Measurements from ENCODE around the gene ITGB1BP1.

ITGB1BP1 gene

DNA sequence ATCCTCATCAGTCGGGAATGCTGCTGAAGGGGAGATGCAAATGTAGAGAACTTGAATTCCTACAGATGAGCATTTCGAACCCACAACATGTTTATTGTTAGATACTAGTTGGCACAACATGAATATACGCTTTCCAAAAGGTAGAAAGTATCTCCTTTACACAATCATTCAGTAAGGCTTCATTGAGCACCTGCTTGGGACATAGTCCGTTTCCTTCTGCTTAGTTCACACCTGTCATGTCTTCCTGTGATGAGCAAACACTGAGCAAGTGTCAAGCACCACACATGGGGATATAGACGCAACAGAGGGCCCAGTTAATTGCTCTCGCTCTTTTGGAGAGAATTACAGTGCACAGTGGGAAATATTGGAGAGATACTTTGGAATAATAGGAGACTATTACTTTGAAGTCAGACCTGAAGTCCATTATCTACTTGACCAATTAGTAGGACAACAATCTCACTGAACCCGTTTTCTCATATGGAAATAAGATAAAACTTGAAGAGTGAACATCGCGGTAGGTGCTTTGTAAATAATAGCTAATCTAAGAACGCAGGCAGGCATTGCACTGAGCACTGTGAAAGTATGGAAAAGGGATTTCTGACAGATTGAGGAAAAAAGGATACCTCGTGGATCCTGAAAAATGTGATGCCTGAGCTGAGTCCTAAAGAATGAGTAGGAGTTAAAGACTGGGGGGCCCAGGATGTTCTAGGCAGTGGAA is 1.3 kb upstream of the ITGB1BP1 start:
- Histone ChIP-seq H3K9ac (ENCODE audit: low read length) (peak overlapping the region; percentile 96), H4K91ac (ENCODE audit: low read length) (no peak overlapping the region), H2BK5ac (ENCODE audit: low read depth, low read length, poor library complexity, severe bottlenecking) (no peak overlapping the region), H3K36me3 (ENCODE audit: control insufficient read depth in 1 of 2, insufficient read depth in 2 of 2, low read depth in 1 of 2, low read length in 2 of 2) (peaks cover 3 to 12% of the 10 kb centered on the region in 2 experiments), H2AK5ac (ENCODE audit: low read length, severe bottlenecking) (no peak overlapping the region), H2BK15ac (ENCODE audit: low read depth, poor library complexity, severe bottlenecking) (no peak overlapping the region), H2BK120ac (ENCODE audit: low read depth, low read length) (no peak overlapping the region), H3K27ac (ENCODE audit: low read length, poor library complexity, severe bottlenecking) (no peak overlapping the region), H4K8ac (ENCODE audit: low read length) (no peak overlapping the region), H3K4me1 (ENCODE audit: control insufficient read depth, insufficient read depth, low read depth, low read length) (peaks cover 10% of the 10 kb centered on the region), H3K4me2 (ENCODE audit: low read length, poor library complexity, severe bottlenecking) (peak overlapping the region; percentile 76), H3K18ac (ENCODE audit: low read depth in 1 of 2, low read length in 2 of 2) (no peak overlapping the region), H2BK12ac (ENCODE audit: low read length in 2 of 2) (no peak overlapping the region), H3K4ac (ENCODE audit: low read depth in 1 of 2, low read length in 2 of 2) (no peak overlapping the region), H3K79me1 (replicated peaks; ENCODE audit: low read length, poor library complexity, severe bottlenecking) (peaks cover 22% of the 10 kb centered on the region), H3K27me3 (ENCODE audit: control insufficient read depth in 1 of 2, insufficient read depth in 1 of 2, low read length in 2 of 2) (no peaks in the 10 kb centered on the region), H2AFZ (ENCODE audit: low read depth, low read length) (no peak overlapping the region), H3K9me3 (ENCODE audit: control insufficient read depth, low read length) (no peaks in the 10 kb centered on the region), H3K14ac (ENCODE audit: low read length in 2 of 2) (no peak overlapping the region), H3K23ac (ENCODE audit: low read length in 2 of 2) (no peak overlapping the region), H3K4me3 (ENCODE audit: insufficient read depth in 1 of 2, low read depth in 1 of 2, low read length in 2 of 2) (peak overlapping the region; percentile 87 to 91)
- DNase-seq: no peak
- 80% methylated on average over 11 of the region's 11 CpGs for WGBS

DNA sequence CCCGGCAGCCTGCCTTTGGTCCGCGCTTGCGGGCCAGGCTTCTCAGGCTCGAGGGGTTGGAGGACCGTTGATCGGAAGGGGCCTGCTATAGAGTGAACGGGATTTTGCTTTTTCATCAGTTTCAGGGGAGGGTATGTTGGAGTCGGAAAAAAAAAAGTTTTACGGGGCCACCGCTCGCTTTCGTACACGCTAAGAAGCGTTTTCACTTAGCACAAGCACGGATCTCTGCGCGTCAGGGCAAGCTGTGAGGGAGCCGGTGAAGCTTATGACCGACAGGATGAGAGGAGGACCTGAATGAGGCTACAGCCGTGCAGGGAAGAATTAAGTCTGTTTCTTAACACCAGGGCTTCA is 569 bp upstream of the ITGB1BP1 start:
- H2AK5ac ChIP-seq (ENCODE audit: low read length, severe bottlenecking): no peak overlapping the region
- H3K14ac ChIP-seq (ENCODE audit: low read length in 2 of 2): no peak overlapping the region
- peak overlapping the region in 1 of 2 experiments; percentile 61 for H3K23ac ChIP-seq (ENCODE audit: low read length in 2 of 2)
- H2BK15ac ChIP-seq (ENCODE audit: low read depth, poor library complexity, severe bottlenecking): no peak overlapping the region
- H2BK5ac ChIP-seq (ENCODE audit: low read depth, low read length, poor library complexity, severe bottlenecking): no peak overlapping the region
- H4K91ac ChIP-seq (ENCODE audit: low read length): peak overlapping the region; percentile 88
- H3K4ac ChIP-seq (ENCODE audit: low read depth in 1 of 2, low read length in 2 of 2): peak overlapping the region in 1 of 2 experiments; percentile 87
- peak overlapping the region; percentile 24 for H2BK120ac ChIP-seq (ENCODE audit: low read depth, low read length)
- H3K27ac ChIP-seq (ENCODE audit: low read length, poor library complexity, severe bottlenecking): peak overlapping the region; percentile 59
- H4K8ac ChIP-seq (ENCODE audit: low read length): peak overlapping the region; percentile 98
- peak overlapping the region; percentile 63 to 93 for H3K18ac ChIP-seq (ENCODE audit: low read depth in 1 of 2, low read length in 2 of 2)
- H3K27me3 ChIP-seq (ENCODE audit: control insufficient read depth in 1 of 2, insufficient read depth in 1 of 2, low read length in 2 of 2): no peaks in the 10 kb centered on the region
- under 1% methylated on average over 21 of the region's 21 CpGs for WGBS
- H2AFZ ChIP-seq (ENCODE audit: low read depth, low read length): peak overlapping the region; percentile 19
- H3K4me3 ChIP-seq (ENCODE audit: insufficient read depth in 1 of 2, low read depth in 1 of 2, low read length in 2 of 2): peak overlapping the region; percentile 87 to 91
- H3K9me3 ChIP-seq (ENCODE audit: control insufficient read depth, low read length): no peaks in the 10 kb centered on the region
- peaks cover 8% of the 10 kb centered on the region for H3K4me1 ChIP-seq (ENCODE audit: control insufficient read depth, insufficient read depth, low read depth, low read length)
- peak; percentile 63 for DNase-seq
- H3K79me1 ChIP-seq (replicated peaks; ENCODE audit: low read length, poor library complexity, severe bottlenecking): peaks cover 23% of the 10 kb centered on the region
- H3K36me3 ChIP-seq (ENCODE audit: control insufficient read depth in 1 of 2, insufficient read depth in 2 of 2, low read depth in 1 of 2, low read length in 2 of 2): peaks cover under 1 to 6% of the 10 kb centered on the region in 2 experiments
- peak overlapping the region; percentile 76 for H3K4me2 ChIP-seq (ENCODE audit: low read length, poor library complexity, severe bottlenecking)
- H2BK12ac ChIP-seq (ENCODE audit: low read length in 2 of 2): no peak overlapping the region
- H3K9ac ChIP-seq (ENCODE audit: low read length): peak overlapping the region; percentile 96

- 7% methylated on average over 38 of the region's 42 CpGs for WGBS
- Histone ChIP-seq H3K4me1 (ENCODE audit: control insufficient read depth, insufficient read depth, low read depth, low read length) (peaks cover 8% of the 10 kb centered on the region), H4K8ac (ENCODE audit: low read length) (peak overlapping the region; percentile 88), H4K91ac (ENCODE audit: low read length) (peak overlapping the region; percentile 8), H3K23ac (ENCODE audit: low read length in 2 of 2) (peak overlapping the region in 1 of 2 experiments; percentile 64), H3K4me3 (ENCODE audit: insufficient read depth in 1 of 2, low read depth in 1 of 2, low read length in 2 of 2) (peak overlapping the region; percentile 91 to 96), H2BK5ac (ENCODE audit: low read depth, low read length, poor library complexity, severe bottlenecking) (no peak overlapping the region), H2BK12ac (ENCODE audit: low read length in 2 of 2) (peak overlapping the region in 1 of 2 experiments; percentile 64), H2BK15ac (ENCODE audit: low read depth, poor library complexity, severe bottlenecking) (peak overlapping the region; percentile 100), H2AFZ (ENCODE audit: low read depth, low read length) (peak overlapping the region; percentile 55), H3K36me3 (ENCODE audit: control insufficient read depth in 1 of 2, insufficient read depth in 2 of 2, low read depth in 1 of 2, low read length in 2 of 2) (peaks cover 0 to 14% of the 10 kb centered on the region in 2 experiments), H3K14ac (ENCODE audit: low read length in 2 of 2) (peak overlapping the region in 1 of 2 experiments; percentile 49), H3K9me3 (ENCODE audit: control insufficient read depth, low read length) (no peaks in the 10 kb centered on the region), H3K27ac (ENCODE audit: low read length, poor library complexity, severe bottlenecking) (peak overlapping the region; percentile 7), H3K4me2 (ENCODE audit: low read length, poor library complexity, severe bottlenecking) (peak overlapping the region; percentile 85), H2AK5ac (ENCODE audit: low read length, severe bottlenecking) (no peak overlapping the region), H3K9ac (ENCODE audit: low read length) (peak overlapping the region; percentile 96), H3K27me3 (ENCODE audit: control insufficient read depth in 1 of 2, insufficient read depth in 1 of 2, low read length in 2 of 2) (no peaks in the 10 kb centered on the region), H3K4ac (ENCODE audit: low read depth in 1 of 2, low read length in 2 of 2) (peak overlapping the region; percentile 7 to 55), H3K79me1 (replicated peaks; ENCODE audit: low read length, poor library complexity, severe bottlenecking) (peaks cover 22% of the 10 kb centered on the region), H3K18ac (ENCODE audit: low read depth in 1 of 2, low read length in 2 of 2) (peak overlapping the region; percentile 95 to 99), H2BK120ac (ENCODE audit: low read depth, low read length) (peak overlapping the region; percentile 91)
- peak; percentile 60 for DNase-seq
Measured at GRCh38 chr2:9422321-9423099, 818 bp downstream of the ITGB1BP1 start.

GRCh38 chr2:9420495-9420894 is 2.8 kb downstream of the ITGB1BP1 start:
- Histone ChIP-seq H3K4me3 (ENCODE audit: insufficient read depth in 1 of 2, low read depth in 1 of 2, low read length in 2 of 2) (peak overlapping the region in 1 of 2 experiments; percentile 42), H4K91ac (ENCODE audit: low read length) (no peak overlapping the region), H3K79me1 (replicated peaks; ENCODE audit: low read length, poor library complexity, severe bottlenecking) (peaks cover 23% of the 10 kb centered on the region), H3K27ac (ENCODE audit: low read length, poor library complexity, severe bottlenecking) (no peak overlapping the region), H3K4ac (ENCODE audit: low read depth in 1 of 2, low read length in 2 of 2) (no peak overlapping the region), H3K23ac (ENCODE audit: low read length in 2 of 2) (no peak overlapping the region), H2BK15ac (ENCODE audit: low read depth, poor library complexity, severe bottlenecking) (no peak overlapping the region), H3K4me1 (ENCODE audit: control insufficient read depth, insufficient read depth, low read depth, low read length) (peaks cover 8% of the 10 kb centered on the region), H2BK120ac (ENCODE audit: low read depth, low read length) (no peak overlapping the region), H2BK12ac (ENCODE audit: low read length in 2 of 2) (no peak overlapping the region), H2BK5ac (ENCODE audit: low read depth, low read length, poor library complexity, severe bottlenecking) (no peak overlapping the region), H3K18ac (ENCODE audit: low read depth in 1 of 2, low read length in 2 of 2) (no peak overlapping the region), H2AFZ (ENCODE audit: low read depth, low read length) (no peak overlapping the region), H3K9me3 (ENCODE audit: control insufficient read depth, low read length) (no peaks in the 10 kb centered on the region), H3K36me3 (ENCODE audit: control insufficient read depth in 1 of 2, insufficient read depth in 2 of 2, low read depth in 1 of 2, low read length in 2 of 2) (peaks cover 14 to 22% of the 10 kb centered on the region in 2 experiments), H4K8ac (ENCODE audit: low read length) (no peak overlapping the region), H3K4me2 (ENCODE audit: low read length, poor library complexity, severe bottlenecking) (no peak overlapping the region), H3K27me3 (ENCODE audit: control insufficient read depth in 1 of 2, insufficient read depth in 1 of 2, low read length in 2 of 2) (no peaks in the 10 kb centered on the region), H3K9ac (ENCODE audit: low read length) (peak overlapping the region; percentile 28), H2AK5ac (ENCODE audit: low read length, severe bottlenecking) (no peak overlapping the region), H3K14ac (ENCODE audit: low read length in 2 of 2) (no peak overlapping the region)
- WGBS: 93% methylated on average over 10 of the region's 10 CpGs
- DNase-seq: no peak

Measured in mesenchymal stem cell (in vitro differentiated cells and primary cell).